ENCODE measurements around the gene DOCK1.
"Not testable (repeated sequence)": the region's sequence is repeated elsewhere in the genome, so short reads cannot be mapped to it uniquely, and the experiment has no call there.

DOCK1 gene

GRCh38 chr10:126898460-126898859 lies 6.8 kb upstream of the DOCK1 start:
- Histone ChIP-seq H3K9me3 (no peaks in the 10 kb centered on the region), H3K27ac (no peak overlapping the region), H3K4me3 (ENCODE audit: low read depth in 1 of 2, low read length in 1 of 2) (no peak overlapping the region), H3K27me3 (peaks cover 12% of the 10 kb centered on the region), H3K4me1 (ENCODE audit: control insufficient read depth in 1 of 2, insufficient read depth in 1 of 2, low read depth in 1 of 2, low read length in 1 of 2) (no peaks in the 10 kb centered on the region), H3K36me3 (no peaks in the 10 kb centered on the region)
- no peak for TF ChIP-seq CTCF (IDR thresholded peaks at IDR 0.05)

- H3K4me1 ChIP-seq (ENCODE audit: control insufficient read depth in 1 of 2, insufficient read depth in 1 of 2, low read depth in 1 of 2, low read length in 1 of 2); H3K27ac ChIP-seq; H3K36me3 ChIP-seq; H3K9me3 ChIP-seq; H3K4me3 ChIP-seq (ENCODE audit: low read depth in 1 of 2, low read length in 1 of 2): not testable (repeated sequence)
- peaks cover 22% of the 10 kb centered on the region for H3K27me3 ChIP-seq
These were observed 5.7 kb upstream of the DOCK1 start for GRCh38 chr10:126899529-126899928.

- no peak overlapping the region for H3K4me3 ChIP-seq (ENCODE audit: low read depth in 1 of 2, low read length in 1 of 2)
- peaks cover 49% of the 10 kb centered on the region for H3K27me3 ChIP-seq
- TF ChIP-seq CTCF (IDR thresholded peaks at IDR 0.05), result no peak
- H3K36me3 ChIP-seq, result no peaks in the 10 kb centered on the region
- no peak overlapping the region for H3K27ac ChIP-seq
- H3K9me3 ChIP-seq, result no peaks in the 10 kb centered on the region
- no peaks in the 10 kb centered on the region for H3K4me1 ChIP-seq (ENCODE audit: control insufficient read depth in 1 of 2, insufficient read depth in 1 of 2, low read depth in 1 of 2, low read length in 1 of 2)
These were observed 3.1 kb upstream of the DOCK1 start for GRCh38 chr10:126902157-126902556.

- Histone ChIP-seq H3K27ac (no peak overlapping the region), H3K4me1 (ENCODE audit: control insufficient read depth in 1 of 2, insufficient read depth in 1 of 2, low read depth in 1 of 2, low read length in 1 of 2) (no peaks in the 10 kb centered on the region), H3K27me3 (peaks cover 63% of the 10 kb centered on the region), H3K36me3 (no peaks in the 10 kb centered on the region), H3K9me3 (no peaks in the 10 kb centered on the region), H3K4me3 (ENCODE audit: low read depth in 1 of 2, low read length in 1 of 2) (no peak overlapping the region)
- TF ChIP-seq CTCF (IDR thresholded peaks at IDR 0.05), result no peak
These were observed 1.4 kb upstream of the DOCK1 start for GRCh38 chr10:126903656-126904360.

GRCh38 chr10:126904516-126904817 lies 761 bp upstream of the DOCK1 start:
- H3K4me1 ChIP-seq (ENCODE audit: control insufficient read depth in 1 of 2, insufficient read depth in 1 of 2, low read depth in 1 of 2, low read length in 1 of 2), result no peaks in the 10 kb centered on the region
- H3K27me3 ChIP-seq, result peaks cover 63% of the 10 kb centered on the region
- no peaks in the 10 kb centered on the region for H3K36me3 ChIP-seq
- TF ChIP-seq CTCF (IDR thresholded peaks at IDR 0.05), result no peak
- no peaks in the 10 kb centered on the region for H3K9me3 ChIP-seq
- H3K4me3 ChIP-seq (ENCODE audit: low read depth in 1 of 2, low read length in 1 of 2), result no peak overlapping the region
- H3K27ac ChIP-seq, result no peak overlapping the region

- Histone ChIP-seq H3K27me3 (peaks cover 63% of the 10 kb centered on the region), H3K4me3 (ENCODE audit: low read depth in 1 of 2, low read length in 1 of 2) (no peak overlapping the region), H3K9me3 (no peaks in the 10 kb centered on the region), H3K36me3 (no peaks in the 10 kb centered on the region), H3K4me1 (ENCODE audit: control insufficient read depth in 1 of 2, insufficient read depth in 1 of 2, low read depth in 1 of 2, low read length in 1 of 2) (no peaks in the 10 kb centered on the region), H3K27ac (no peak overlapping the region)
- no peak for TF ChIP-seq CTCF (IDR thresholded peaks at IDR 0.05)
These were observed 812 bp downstream of the DOCK1 start for GRCh38 chr10:126905776-126906703.
